Suppressor macrophage (primary cell): ENCODE data around the gene BRD1.

ENCODE experiments used
- DNase-seq, 4 experiments: peaks; one replicate each; pipeline ENCODE4 v3.0.0-alpha.2; 2020 to 2022

The BRD1 gene

GRCh38 chr22:49726022-49726681, 101.5 kb downstream of the BRD1 start:
- DNase-seq: no peak

- DNase-seq: no peak
Observed at GRCh38 chr22:49725516-49725915, 102.2 kb downstream of the BRD1 start.

- DNase-seq: peak; percentile 67 to 85 (median 76)
Observed at GRCh38 chr22:49724893-49725489, 102.7 kb downstream of the BRD1 start.

GRCh38 chr22:49724030-49724892, 103.4 kb downstream of the BRD1 start:
- no peak for DNase-seq

- no peak for DNase-seq
Observed at GRCh38 chr22:49723478-49724029, 104.1 kb downstream of the BRD1 start.
